ENCODE results near the gene CHMP1B. TPM values are rescaled to one million over a fixed set of nuclear protein-coding genes. Genes with fewer than 3 reads are reported as not detected.

The CHMP1B gene
- total RNA-seq, 2 experiments from 2014 or later, result 21.2 to 22.0 TPM

- Mint-ChIP-seq H3K4me3 (no peak overlapping the region), H3K27me3 (peaks cover 2% of the 10 kb centered on the region), H3K9me3 (peaks cover 5% of the 10 kb centered on the region), H3K27ac (no peak overlapping the region), H3K36me3 (no peaks in the 10 kb centered on the region), H3K4me1 (ENCODE audit: low read depth) (no peaks in the 10 kb centered on the region)
- no peak for DNase-seq
- ChIA-PET CTCF (no interaction called here), POLR2A (no interaction called here)
- intact Hi-C loops (cut with micrococcal nuclease), result no loop called here
Measured at GRCh38 chr18:11820697-11821096, 30.5 kb upstream of the CHMP1B start.

- intact Hi-C loops (cut with micrococcal nuclease), result no loop called here
- CTCF ChIA-PET, result no interaction called here
- POLR2A ChIA-PET, result no interaction called here
- Mint-ChIP-seq H3K4me1 (ENCODE audit: low read depth) (no peaks in the 10 kb centered on the region), H3K4me3 (no peak overlapping the region), H3K27ac (no peak overlapping the region), H3K27me3 (peaks cover 2% of the 10 kb centered on the region), H3K9me3 (peaks cover 5% of the 10 kb centered on the region), H3K36me3 (no peaks in the 10 kb centered on the region)
- DNase-seq, result no peak
Measured at GRCh38 chr18:11821208-11821607, 30.0 kb upstream of the CHMP1B start.

GRCh38 chr18:11821643-11822237 is 29.5 kb upstream of the CHMP1B start:
- Mint-ChIP-seq H3K4me3 (no peak overlapping the region), H3K9me3 (peaks cover 5% of the 10 kb centered on the region), H3K27me3 (peaks cover 2% of the 10 kb centered on the region), H3K27ac (no peak overlapping the region), H3K4me1 (ENCODE audit: low read depth) (no peaks in the 10 kb centered on the region), H3K36me3 (no peaks in the 10 kb centered on the region)
- POLR2A ChIA-PET, result no interaction called here
- intact Hi-C loops (cut with micrococcal nuclease), result no loop called here
- CTCF ChIA-PET, result no interaction called here
- no peak for DNase-seq

GRCh38 chr18:11823545-11823944 is 27.7 kb upstream of the CHMP1B start:
- CTCF ChIA-PET, result no interaction called here
- Mint-ChIP-seq H3K9me3 (peaks cover 5% of the 10 kb centered on the region), H3K36me3 (no peaks in the 10 kb centered on the region), H3K4me3 (no peak overlapping the region), H3K4me1 (ENCODE audit: low read depth) (peaks cover 4% of the 10 kb centered on the region), H3K27me3 (peaks cover 4% of the 10 kb centered on the region), H3K27ac (no peak overlapping the region)
- DNase-seq, result no peak
- intact Hi-C loops (cut with micrococcal nuclease), result no loop called here
- POLR2A ChIA-PET, result no interaction called here

GRCh38 chr18:11826836-11827235 is 24.4 kb upstream of the CHMP1B start:
- H3K4me3 Mint-ChIP-seq, result no peak overlapping the region
- H3K9me3 Mint-ChIP-seq, result no peaks in the 10 kb centered on the region
- intact Hi-C loops (cut with micrococcal nuclease), result no loop called here
- peaks cover 4% of the 10 kb centered on the region for H3K27me3 Mint-ChIP-seq
- H3K27ac Mint-ChIP-seq, result no peak overlapping the region
- ChIA-PET CTCF (no interaction called here), POLR2A (interaction anchor here (0.7 kb wide), 1 partner anchor 18 kb away, joined by 3 read pairs; no protein-coding TSS in a partner anchor)
- H3K36me3 Mint-ChIP-seq, result no peaks in the 10 kb centered on the region
- DNase-seq, result no peak
- peaks cover 7% of the 10 kb centered on the region for H3K4me1 Mint-ChIP-seq (ENCODE audit: low read depth)

- Mint-ChIP-seq H3K4me3 (no peak overlapping the region), H3K27me3 (peaks cover 4% of the 10 kb centered on the region), H3K9me3 (no peaks in the 10 kb centered on the region), H3K27ac (no peak overlapping the region), H3K4me1 (ENCODE audit: low read depth) (peaks cover 7% of the 10 kb centered on the region), H3K36me3 (no peaks in the 10 kb centered on the region)
- intact Hi-C loops (cut with micrococcal nuclease), result no loop called here
- no peak for DNase-seq
- ChIA-PET POLR2A (no interaction called here), CTCF (interaction anchor here (0.5 kb wide), 1 partner anchor 174 kb away, joined by 3 read pairs; no protein-coding TSS in a partner anchor)
Measured at GRCh38 chr18:11828786-11829432, 22.3 kb upstream of the CHMP1B start.

- H3K4me1 Mint-ChIP-seq (ENCODE audit: low read depth), result peaks cover 7% of the 10 kb centered on the region
- no peaks in the 10 kb centered on the region for H3K9me3 Mint-ChIP-seq
- POLR2A ChIA-PET, result no interaction called here
- CTCF ChIA-PET, result no interaction called here
- intact Hi-C loops (cut with micrococcal nuclease), result no loop called here
- H3K4me3 Mint-ChIP-seq, result no peak overlapping the region
- DNase-seq, result no peak
- peaks cover 2% of the 10 kb centered on the region for H3K27me3 Mint-ChIP-seq
- no peaks in the 10 kb centered on the region for H3K36me3 Mint-ChIP-seq
- H3K27ac Mint-ChIP-seq, result no peak overlapping the region
Measured at GRCh38 chr18:11830585-11830984, 20.6 kb upstream of the CHMP1B start.

- peaks cover 7% of the 10 kb centered on the region for H3K4me1 Mint-ChIP-seq (ENCODE audit: low read depth)
- no peak for DNase-seq
- no peaks in the 10 kb centered on the region for H3K9me3 Mint-ChIP-seq
- POLR2A ChIA-PET, result no interaction called here
- H3K27ac Mint-ChIP-seq, result no peak overlapping the region
- peaks cover 2% of the 10 kb centered on the region for H3K27me3 Mint-ChIP-seq
- H3K36me3 Mint-ChIP-seq, result no peaks in the 10 kb centered on the region
- intact Hi-C loops (cut with micrococcal nuclease), result no loop called here
- H3K4me3 Mint-ChIP-seq, result no peak overlapping the region
- CTCF ChIA-PET, result interaction anchor here (0.8 to 1.3 kb wide), 2 partner anchors 99 to 106 kb away, joined by 3 to 4 read pairs; no protein-coding TSS in a partner anchor
Measured at GRCh38 chr18:11831921-11832320, 19.3 kb upstream of the CHMP1B start.

GRCh38 chr18:11834772-11835171 is 16.4 kb upstream of the CHMP1B start:
- ChIA-PET POLR2A (no interaction called here), CTCF (interaction anchor here (1.4 kb wide), 1 partner anchor 10 kb away, joined by 5 read pairs; no protein-coding TSS in a partner anchor)
- H3K36me3 Mint-ChIP-seq, result no peaks in the 10 kb centered on the region
- no peak overlapping the region for H3K27ac Mint-ChIP-seq
- no peak for DNase-seq
- H3K27me3 Mint-ChIP-seq, result no peaks in the 10 kb centered on the region
- intact Hi-C loops (cut with micrococcal nuclease), result no loop called here
- H3K4me3 Mint-ChIP-seq, result no peak overlapping the region
- no peaks in the 10 kb centered on the region for H3K9me3 Mint-ChIP-seq
- no peaks in the 10 kb centered on the region for H3K4me1 Mint-ChIP-seq (ENCODE audit: low read depth)

- H3K27ac Mint-ChIP-seq, result no peak overlapping the region
- no peak for DNase-seq
- ChIA-PET CTCF (interaction anchor here (1.2 to 2.2 kb wide), 2 partner anchors 98 to 397 kb away, joined by 3 to 9 read pairs; no protein-coding TSS in a partner anchor), POLR2A (interaction anchor here (0.6 kb wide), 1 partner anchor 88 kb away, joined by 3 read pairs; no protein-coding TSS in a partner anchor)
- no peaks in the 10 kb centered on the region for H3K36me3 Mint-ChIP-seq
- no peak overlapping the region for H3K4me3 Mint-ChIP-seq
- no peaks in the 10 kb centered on the region for H3K27me3 Mint-ChIP-seq
- intact Hi-C loops (cut with micrococcal nuclease), result no loop called here
- no peaks in the 10 kb centered on the region for H3K9me3 Mint-ChIP-seq
- no peaks in the 10 kb centered on the region for H3K4me1 Mint-ChIP-seq (ENCODE audit: low read depth)
Measured at GRCh38 chr18:11839556-11839955, 11.7 kb upstream of the CHMP1B start.

- Mint-ChIP-seq H3K36me3 (no peaks in the 10 kb centered on the region), H3K4me3 (no peak overlapping the region), H3K9me3 (no peaks in the 10 kb centered on the region), H3K27ac (no peak overlapping the region), H3K4me1 (ENCODE audit: low read depth) (no peaks in the 10 kb centered on the region), H3K27me3 (no peaks in the 10 kb centered on the region)
- intact Hi-C loops (cut with micrococcal nuclease), result no loop called here
- no peak for DNase-seq
- ChIA-PET POLR2A (no interaction called here), CTCF (interaction anchor here (1.2 to 2.2 kb wide), 2 partner anchors 97 to 396 kb away, joined by 3 to 9 read pairs; no protein-coding TSS in a partner anchor)
Measured at GRCh38 chr18:11840493-11840892, 10.7 kb upstream of the CHMP1B start.

GRCh38 chr18:11842562-11842961 is 8.7 kb upstream of the CHMP1B start:
- intact Hi-C loops (cut with micrococcal nuclease), result no loop called here
- no peaks in the 10 kb centered on the region for H3K4me1 Mint-ChIP-seq (ENCODE audit: low read depth)
- no peak overlapping the region for H3K27ac Mint-ChIP-seq
- no peaks in the 10 kb centered on the region for H3K36me3 Mint-ChIP-seq
- DNase-seq, result no peak
- CTCF ChIA-PET, result no interaction called here
- no peaks in the 10 kb centered on the region for H3K27me3 Mint-ChIP-seq
- no peaks in the 10 kb centered on the region for H3K9me3 Mint-ChIP-seq
- H3K4me3 Mint-ChIP-seq, result no peak overlapping the region
- POLR2A ChIA-PET, result no interaction called here

- POLR2A ChIA-PET, result interaction anchor here (0.8 kb wide), 1 partner anchor 18 kb away, joined by 3 read pairs; no protein-coding TSS in a partner anchor
- CTCF ChIA-PET, result interaction anchor here (1.6 kb wide), 1 partner anchor 10 kb away, joined by 5 read pairs; no protein-coding TSS in a partner anchor
- H3K27me3 Mint-ChIP-seq, result no peaks in the 10 kb centered on the region
- intact Hi-C loops (cut with micrococcal nuclease), result no loop called here
- no peaks in the 10 kb centered on the region for H3K36me3 Mint-ChIP-seq
- no peak overlapping the region for H3K4me3 Mint-ChIP-seq
- H3K9me3 Mint-ChIP-seq, result no peaks in the 10 kb centered on the region
- no peak overlapping the region for H3K27ac Mint-ChIP-seq
- peaks cover 1% of the 10 kb centered on the region for H3K4me1 Mint-ChIP-seq (ENCODE audit: low read depth)
- DNase-seq, result no peak
Measured at GRCh38 chr18:11844436-11844835, 6.8 kb upstream of the CHMP1B start.
